Stimulated activated CD4-positive, alpha-beta T cell treated with anti-CD3 and anti-CD28 coated beads, TNF-alpha, amount 100 ng/mL, for 4 hours (primary cell): ENCODE results near the gene OR10H5.
"Not testable (repeated sequence)": the region's sequence is repeated elsewhere in the genome, so short reads cannot be mapped to it uniquely, and the experiment has no call there.

Source experiments
- DNase-seq, 3 experiments: peaks; one replicate each; pipeline ENCODE4 v3.0.0-alpha.2; 2020; ENCODE audit warnings: low read depth in 3 of 3

Gene OR10H5

GRCh38 chr19:15843894-15844222, 56.4 kb downstream of the OR10H5 start:
- not testable (repeated sequence) for DNase-seq

- no peak for DNase-seq
Observed at GRCh38 chr19:15846923-15847322, 59.5 kb downstream of the OR10H5 start.

- no peak for DNase-seq
Observed at GRCh38 chr19:15850385-15850784, 62.9 kb downstream of the OR10H5 start.
